B cell (primary cell): Measurements from ENCODE around the gene GLCE. TPM values are rescaled to one million over a fixed set of nuclear protein-coding genes. Genes with fewer than 3 reads are reported as not detected.

Experiments
- ATAC-seq: fragments of 200-7000 bp; cut with Tn5 transposase; one replicate; pipeline ENCODE4 v1.10.0; 2021; ENCODE audit warnings: low read depth, mild to moderate bottlenecking, moderate number of reproducible peaks, moderate library complexity
- CTCF ChIA-PET: fragments of 350-600 bp; sonication (Branson Sonifier 250); formaldehyde crosslinking; loops from one replicate; lab custom pipeline; 2021; ENCODE audit warnings: antibody characterized with exemption, inconsistent platforms; lab: Charles Lee
- POLR2A ChIA-PET: fragments of 350-600 bp; sonication (Branson Sonifier 250); formaldehyde crosslinking; loops from one replicate; lab custom pipeline; 2021; ENCODE audit warnings: antibody characterized with exemption; lab: Charles Lee
- DNase-seq: peaks from one replicate; pipeline ENCODE4 v3.0.0; 2013
- H2AFZ ChIP-seq: 2 replicates; pipeline ENCODE4 v1.6.1; 2012; ENCODE audit warnings: mild to moderate bottlenecking, low read depth, low read length; ENCODE audit not compliant: insufficient read depth, poor library complexity, severe bottlenecking
- H3K27ac ChIP-seq, 2 donors: 1 replicate in 1 of 2; 2 replicates in 1 of 2; pipeline ENCODE4 v1.5.1; 2012 to 2013; ENCODE audit warnings: low read length in 2 of 2, mild to moderate bottlenecking in 2 of 2, moderate library complexity in 1 of 2
- H3K27me3 ChIP-seq, 4 experiments: fragments of 200-600 bp in 1 of 4; sonication (generic) in 1 of 4; replicated peaks in 1 of 4; 1 replicate in 2 of 4; 2 replicates in 2 of 4; pipeline versions ENCODE4 v1.6.1 to v1.7.0; 2013 to 2016; ENCODE audit warnings: low read length in 3 of 4, mild to moderate bottlenecking in 2 of 4, mixed read lengths in 1 of 4, moderate library complexity in 1 of 4; ENCODE audit not compliant: insufficient read depth in 4 of 4, control insufficient read depth in 3 of 4; ENCODE audit errors: control extremely low read depth in 1 of 4
- H3K36me3 ChIP-seq, 2 experiments: replicated peaks in 1 of 2; 1 replicate in 1 of 2; 2 replicates in 1 of 2; pipeline versions ENCODE4 v1.6.1 to v1.7.1; 2013; ENCODE audit warnings: low read length in 1 of 2; ENCODE audit not compliant: insufficient read depth in 2 of 2, control insufficient read depth in 1 of 2; ENCODE audit errors: control extremely low read depth in 1 of 2, extremely low read depth in 1 of 2
- H3K4me1 ChIP-seq, 2 donors: fragments of 200-600 bp in 1 of 2; sonication (generic) in 1 of 2; 1 replicate in 1 of 2; 2 replicates in 1 of 2; pipeline versions ENCODE4 v1.5.1 to v1.6.1; 2013 to 2017; ENCODE audit warnings: low read length in 2 of 2; ENCODE audit not compliant: control insufficient read depth in 2 of 2, insufficient read depth in 2 of 2
- H3K4me2 ChIP-seq: replicated peaks from 2 replicates; pipeline ENCODE3; 2012; ENCODE audit warnings: mild to moderate bottlenecking, low read depth, low read length; ENCODE audit not compliant: poor library complexity, severe bottlenecking
- H3K4me3 ChIP-seq, 5 experiments: fragments of 200-600 bp in 1 of 5; sonication (generic) in 1 of 5; 1 replicate in 3 of 5; 2 replicates in 2 of 5; pipeline versions ENCODE4 v1.5.1 to v1.7.0; 2011 to 2016; ENCODE audit warnings: low read length in 4 of 5, mild to moderate bottlenecking in 4 of 5, low read depth in 2 of 5, control low read depth in 1 of 5, moderate library complexity in 1 of 5; ENCODE audit not compliant: insufficient read depth in 1 of 5; ENCODE audit errors: control extremely low read depth in 1 of 5, extremely low read depth in 1 of 5
- H3K79me2 ChIP-seq: fragments of 200-600 bp; sonication (generic); one replicate; pipeline ENCODE4 v1.6.0; 2016; ENCODE audit warnings: low read length; ENCODE audit not compliant: control insufficient read depth, insufficient read depth
- H3K9ac ChIP-seq: fragments of 200-600 bp; sonication (generic); 2 replicates; pipeline ENCODE4 v1.6.1; 2017; ENCODE audit warnings: mild to moderate bottlenecking, low read length, moderate library complexity
- H3K9me3 ChIP-seq, 3 donors: one replicate each; pipeline versions ENCODE4 v1.6.1 to v1.7.1; 2013; ENCODE audit warnings: low read length in 2 of 3; ENCODE audit not compliant: control insufficient read depth in 2 of 3, insufficient read depth in 1 of 3; ENCODE audit errors: control extremely low read depth in 1 of 3
- H4K20me1 ChIP-seq: 2 replicates; pipeline ENCODE4 v1.6.0; 2012; ENCODE audit warnings: mild to moderate bottlenecking, low read length; ENCODE audit not compliant: insufficient read depth, control insufficient read depth, poor library complexity, severe bottlenecking
- H3K27ac Mint-ChIP-seq: one replicate; pipeline ENCODE4 v1.8.0; 2021; ENCODE audit warnings: mixed read lengths
- H3K27me3 Mint-ChIP-seq: one replicate; pipeline ENCODE4 v1.8.0; 2021; ENCODE audit warnings: mixed read lengths
- H3K4me1 Mint-ChIP-seq: one replicate; pipeline ENCODE4 v1.8.0; 2021; ENCODE audit warnings: mixed read lengths
- H3K4me3 Mint-ChIP-seq: one replicate; pipeline ENCODE4 v1.8.0; 2021; ENCODE audit warnings: mixed read lengths
- H3K9me3 Mint-ChIP-seq: one replicate; pipeline ENCODE4 v1.8.0; 2022; ENCODE audit warnings: mixed read lengths; ENCODE audit not compliant: insufficient read depth
- CTCF ChIP-seq: fragments of 200-600 bp; IDR thresholded peaks from one replicate; pipeline ENCODE4 v1.8.0; 2022; ENCODE audit warnings: antibody characterized with exemption, mild to moderate bottlenecking
- EZH2 ChIP-seq: IDR thresholded peaks from 2 replicates; pipeline ENCODE4 v1.6.1; 2012; ENCODE audit warnings: borderline replicate concordance, low read depth, mild to moderate bottlenecking, moderate library complexity, low read length; ENCODE audit not compliant: insufficient read depth, poor library complexity, severe bottlenecking
- WGBS: methylation state at CpG from one replicate; pipeline ENCODE4 v1.1.5; 2013; ENCODE audit warnings: missing lambda C conversion rate; ENCODE audit not compliant: insufficient coverage; 5-methylcytosine and 5-hydroxymethylcytosine counted together
- intact Hi-C: fragments of 100-400 bp; cut with micrococcal nuclease; formaldehyde crosslinking; loops from one replicate; pipeline ENCODE4 v1.10.0; 2022
- polyA plus RNA-seq: library from polyadenylated mRNA; depleted of rRNA; stranded (reverse); fragments of >200 nt; gene quantifications from 2 replicates; pipeline ENCODE4 v1.2.3, GENCODE V29; 2012
- total RNA-seq, 2 donors: library from RNA; stranded (reverse); fragments of 120-200 nt in 1 of 2; gene quantifications; 1 replicate in 1 of 2; 2 replicates in 1 of 2; pipeline versions ENCODE4 v1.2.3 to v1.2.4, GENCODE V29; 2013 to 2022

The GLCE gene
- total and polyA plus RNA-seq, 2 donors (not counting 1 experiment from before 2014, with no cell fraction given): 3.0 to 5.3 TPM

- intact Hi-C loops: no loop called here
Measured at GRCh38 chr15:69149163-69149562, 11.3 kb upstream of the GLCE start.

GRCh38 chr15:69149803-69150202 is 10.6 kb upstream of the GLCE start:
- H3K27ac Mint-ChIP-seq: no peak overlapping the region
- CTCF ChIA-PET: no interaction called here
- no peak for DNase-seq
- Histone ChIP-seq H3K9ac (no peak overlapping the region), H3K9me3 (no peaks in the 10 kb centered on the region), H3K27ac (no peak overlapping the region), H3K27me3 (peaks cover 0 to 25% (median 20%) of the 10 kb centered on the region in 4 experiments), H3K4me3 (no peak overlapping the region), H4K20me1 (no peaks in the 10 kb centered on the region), H2AFZ (no peak overlapping the region), H3K4me1 (no peaks in the 10 kb centered on the region), H3K4me2 (no peak overlapping the region), H3K36me3 (no peaks in the 10 kb centered on the region), H3K79me2 (no peaks in the 10 kb centered on the region)
- H3K4me1 Mint-ChIP-seq: no peaks in the 10 kb centered on the region
- H3K27me3 Mint-ChIP-seq: peaks cover 75% of the 10 kb centered on the region
- intact Hi-C loops: no loop called here
- H3K4me3 Mint-ChIP-seq: no peak overlapping the region
- TF ChIP-seq CTCF: no peak
- TF ChIP-seq EZH2: no peak
- H3K9me3 Mint-ChIP-seq: no peaks in the 10 kb centered on the region
- ATAC-seq: no peak
- POLR2A ChIA-PET: no interaction called here
- 100% methylated on average over 1 of the region's 2 CpGs for WGBS

More at GRCh38 chr15:69149163-69149562, 11.3 kb upstream of the GLCE start:
- no peaks in the 10 kb centered on the region for H3K4me1 Mint-ChIP-seq
- Histone ChIP-seq H3K27ac (no peak overlapping the region), H3K4me3 (no peak overlapping the region), H3K79me2 (no peaks in the 10 kb centered on the region), H3K4me1 (no peaks in the 10 kb centered on the region), H2AFZ (no peak overlapping the region), H3K36me3 (no peaks in the 10 kb centered on the region), H3K4me2 (no peak overlapping the region), H3K9ac (no peak overlapping the region), H3K9me3 (no peaks in the 10 kb centered on the region), H3K27me3 (peaks cover 0 to 22% (median 20%) of the 10 kb centered on the region in 4 experiments), H4K20me1 (no peaks in the 10 kb centered on the region)
- TF ChIP-seq EZH2: no peak
- TF ChIP-seq CTCF: no peak
- H3K27ac Mint-ChIP-seq: no peak overlapping the region
- DNase-seq (no peak), ATAC-seq (no peak)
- H3K9me3 Mint-ChIP-seq: no peaks in the 10 kb centered on the region
- WGBS: no CpG with 5 or more reads among the region's 2 CpGs
- CTCF ChIA-PET: no interaction called here
- POLR2A ChIA-PET: no interaction called here
- H3K4me3 Mint-ChIP-seq: no peak overlapping the region
- peaks cover 69% of the 10 kb centered on the region for H3K27me3 Mint-ChIP-seq
